Stimulated activated naive CD8-positive, alpha-beta T cell treated with anti-CD3 and anti-CD28 coated beads, Interleukin-15, amount 100 ng/mL, for 72 hours (primary cell): ENCODE data around the gene FAM20B.

Source experiments
- ATAC-seq: fragments of 150-1000 bp; cut with Tn5 transposase; 2 replicates; pipeline ENCODE4 v1.10.0; 2021; ENCODE audit warnings: mild to moderate bottlenecking, moderate library complexity
- DNase-seq, 2 donors: peaks; one replicate each; pipeline ENCODE4 v3.0.0; 2021 to 2022
- H3K27ac Mint-ChIP-seq, 2 donors: one replicate each; pipeline ENCODE4 v1.8.0; 2022; ENCODE audit warnings: mild to moderate bottlenecking in 2 of 2, mixed read lengths in 2 of 2, moderate library complexity in 2 of 2
- H3K27me3 Mint-ChIP-seq: one replicate; pipeline ENCODE4 v1.8.0; 2022; ENCODE audit warnings: mixed read lengths
- H3K4me1 Mint-ChIP-seq: one replicate; pipeline ENCODE4 v1.8.0; 2022; ENCODE audit warnings: mild to moderate bottlenecking, mixed read lengths
- H3K4me3 Mint-ChIP-seq, 2 donors: one replicate each; pipeline ENCODE4 v1.8.0; 2022; ENCODE audit warnings: mild to moderate bottlenecking in 2 of 2, mixed read lengths in 2 of 2, moderate library complexity in 1 of 2
- H3K9me3 Mint-ChIP-seq, 2 donors: one replicate each; pipeline ENCODE4 v1.8.0; 2022; ENCODE audit warnings: mixed read lengths in 2 of 2

FAM20B gene

DNA sequence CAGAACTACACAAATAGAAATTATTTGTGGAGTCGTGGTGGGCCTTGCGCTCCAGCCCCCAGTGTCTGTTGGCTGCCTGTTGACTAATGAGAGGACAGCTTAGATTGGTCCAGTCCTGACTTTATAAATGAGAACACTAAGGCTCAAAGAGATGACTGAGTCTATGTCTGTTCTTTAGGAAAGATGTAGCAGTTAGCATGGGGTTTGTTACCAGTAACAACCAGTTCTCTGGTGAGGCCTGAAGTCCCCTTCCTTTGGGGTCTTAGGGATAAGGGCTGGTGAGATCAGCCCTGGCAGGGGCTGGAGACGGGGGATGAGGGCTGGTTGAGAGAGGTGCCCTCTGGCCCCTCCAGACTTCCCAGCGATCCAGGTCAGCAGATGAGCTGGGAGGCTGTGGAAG is 65.2 kb downstream of the FAM20B start:
- ATAC-seq (no peak), DNase-seq (no peak)
- H3K4me1 Mint-ChIP-seq, result peaks cover 10% of the 10 kb centered on the region
- H3K9me3 Mint-ChIP-seq, result no peaks in the 10 kb centered on the region
- H3K4me3 Mint-ChIP-seq, result no peak overlapping the region
- no peaks in the 10 kb centered on the region for H3K27me3 Mint-ChIP-seq
- peak overlapping the region; percentile 22 to 72 for H3K27ac Mint-ChIP-seq

- H3K9me3 Mint-ChIP-seq, result no peaks in the 10 kb centered on the region
- DNase-seq (no peak), ATAC-seq (no peak)
- H3K4me3 Mint-ChIP-seq, result no peak overlapping the region
- H3K27me3 Mint-ChIP-seq, result no peaks in the 10 kb centered on the region
- no peak overlapping the region for H3K27ac Mint-ChIP-seq
- peaks cover 10% of the 10 kb centered on the region for H3K4me1 Mint-ChIP-seq
Observed at GRCh38 chr1:179091691-179092165, 66.0 kb downstream of the FAM20B start.

- H3K4me3 Mint-ChIP-seq, result no peak overlapping the region
- H3K4me1 Mint-ChIP-seq, result peaks cover 10% of the 10 kb centered on the region
- H3K27me3 Mint-ChIP-seq, result no peaks in the 10 kb centered on the region
- ATAC-seq, result no peak
- DNase-seq, result no peak
- no peaks in the 10 kb centered on the region for H3K9me3 Mint-ChIP-seq
- H3K27ac Mint-ChIP-seq, result no peak overlapping the region
Observed at GRCh38 chr1:179092896-179093461, 67.3 kb downstream of the FAM20B start.

DNA sequence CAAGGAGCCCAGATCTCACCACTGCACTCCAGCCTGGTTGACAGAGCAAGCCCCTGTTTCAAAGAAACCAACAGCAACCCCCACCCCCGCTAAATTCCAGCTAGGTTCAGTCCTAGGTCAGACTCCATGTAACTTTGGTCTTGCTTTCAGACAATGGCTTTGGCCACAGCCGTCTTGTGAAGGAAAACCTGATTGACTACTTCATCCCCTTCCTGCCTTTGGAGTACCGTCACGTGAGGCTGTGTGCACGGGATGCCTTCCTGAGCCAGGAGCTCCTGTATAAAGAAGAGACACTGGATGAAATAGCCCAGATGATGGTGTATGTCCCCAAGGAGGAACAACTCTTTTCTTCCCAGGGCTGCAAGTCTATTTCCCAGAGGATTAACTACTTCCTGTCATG is 69.1 kb downstream of the FAM20B start:
- DNase-seq, result no peak
- H3K4me3 Mint-ChIP-seq, result no peak overlapping the region
- H3K9me3 Mint-ChIP-seq, result no peaks in the 10 kb centered on the region
- peaks cover 6% of the 10 kb centered on the region for H3K4me1 Mint-ChIP-seq
- H3K27ac Mint-ChIP-seq, result no peak overlapping the region
- no peaks in the 10 kb centered on the region for H3K27me3 Mint-ChIP-seq
- no peak for ATAC-seq

DNA sequence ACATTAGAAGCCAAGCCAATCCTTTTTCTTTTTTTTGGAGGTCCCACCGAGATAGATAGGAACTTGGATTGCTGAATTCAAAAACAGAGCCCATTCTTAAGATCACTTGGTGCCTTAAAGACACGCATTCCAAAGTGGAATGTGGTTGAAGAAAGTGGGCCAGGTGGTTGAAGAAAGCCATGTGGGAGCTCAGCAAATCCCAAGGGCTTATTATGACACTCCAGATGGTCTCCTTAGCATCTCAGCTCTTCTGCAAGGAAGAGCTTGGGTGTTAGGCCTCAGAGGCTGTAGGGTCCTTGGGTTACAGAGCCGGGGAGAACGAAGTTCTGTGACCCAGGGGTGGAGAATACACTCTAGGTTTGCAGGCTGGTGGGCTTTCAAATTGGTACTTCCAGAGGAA is 69.7 kb downstream of the FAM20B start:
- H3K27ac Mint-ChIP-seq, result peak overlapping the region in 1 of 2 donors; percentile 16
- no peaks in the 10 kb centered on the region for H3K27me3 Mint-ChIP-seq
- H3K9me3 Mint-ChIP-seq, result no peaks in the 10 kb centered on the region
- H3K4me1 Mint-ChIP-seq, result peaks cover 6% of the 10 kb centered on the region
- H3K4me3 Mint-ChIP-seq, result no peak overlapping the region
- DNase-seq (no peak), ATAC-seq (no peak)

DNA sequence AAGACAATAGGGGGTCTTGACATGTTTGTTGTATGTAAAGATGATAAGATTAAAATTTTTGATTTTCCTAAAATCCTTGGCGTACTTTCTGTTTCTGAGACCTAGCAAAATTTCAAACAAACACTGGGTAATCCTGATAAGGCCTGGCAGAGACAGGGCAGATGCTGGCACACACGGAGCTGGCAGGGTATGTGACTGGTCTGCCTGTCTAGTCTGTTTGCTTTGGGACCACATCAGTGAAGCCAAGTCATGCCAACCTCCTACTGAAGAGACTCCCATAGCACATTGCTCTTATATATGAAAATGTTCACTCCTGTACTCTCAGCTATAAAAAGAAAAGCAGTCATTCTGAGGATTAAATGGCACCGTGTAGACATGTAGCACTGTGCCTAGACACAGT is 70.2 kb downstream of the FAM20B start:
- no peaks in the 10 kb centered on the region for H3K27me3 Mint-ChIP-seq
- peaks cover 6% of the 10 kb centered on the region for H3K4me1 Mint-ChIP-seq
- no peaks in the 10 kb centered on the region for H3K9me3 Mint-ChIP-seq
- ATAC-seq, result no peak
- no peak overlapping the region for H3K27ac Mint-ChIP-seq
- no peak overlapping the region for H3K4me3 Mint-ChIP-seq
- DNase-seq, result no peak

DNA sequence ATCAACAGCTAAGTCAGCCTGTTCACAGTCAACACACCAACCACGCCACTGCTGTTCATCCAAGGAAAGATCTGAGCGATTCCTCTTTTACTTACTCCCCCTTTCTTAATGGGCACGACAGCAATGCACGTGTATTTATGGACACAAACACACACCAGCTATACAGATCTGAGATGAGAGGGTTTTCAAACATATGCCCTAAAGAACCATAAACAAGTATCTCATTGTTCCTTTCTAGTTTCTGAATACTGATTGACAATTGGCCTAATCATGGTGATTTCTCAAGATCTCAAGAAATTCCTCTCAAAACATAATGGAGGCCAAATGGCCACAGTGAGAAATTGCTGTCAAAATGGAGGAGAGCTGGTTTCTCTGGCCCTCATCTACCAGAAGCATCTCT is 74.2 kb downstream of the FAM20B start:
- no peak for DNase-seq

GRCh38 chr1:179101566-179101965 is 75.9 kb downstream of the FAM20B start:
- no peak for ATAC-seq
- Mint-ChIP-seq H3K27ac (no peak overlapping the region), H3K4me3 (no peak overlapping the region), H3K4me1 (no peaks in the 10 kb centered on the region), H3K9me3 (no peaks in the 10 kb centered on the region), H3K27me3 (no peaks in the 10 kb centered on the region)
- no peak for DNase-seq

More for the DNA sequence above, 74.2 kb downstream of the FAM20B start:
- Mint-ChIP-seq H3K4me1 (no peaks in the 10 kb centered on the region), H3K4me3 (no peak overlapping the region), H3K9me3 (no peaks in the 10 kb centered on the region), H3K27ac (no peak overlapping the region), H3K27me3 (no peaks in the 10 kb centered on the region)
- no peak for ATAC-seq

- DNase-seq, result no peak
- no peak for ATAC-seq
- H3K9me3 Mint-ChIP-seq, result no peaks in the 10 kb centered on the region
- H3K4me1 Mint-ChIP-seq, result no peaks in the 10 kb centered on the region
- no peak overlapping the region for H3K27ac Mint-ChIP-seq
- H3K4me3 Mint-ChIP-seq, result no peak overlapping the region
- no peaks in the 10 kb centered on the region for H3K27me3 Mint-ChIP-seq
Observed at GRCh38 chr1:179103999-179104398, 78.3 kb downstream of the FAM20B start.

GRCh38 chr1:179104611-179105250 is 79.0 kb downstream of the FAM20B start:
- DNase-seq (no peak), ATAC-seq (no peak)
- H3K27ac Mint-ChIP-seq, result no peak overlapping the region
- H3K9me3 Mint-ChIP-seq, result no peaks in the 10 kb centered on the region
- no peak overlapping the region for H3K4me3 Mint-ChIP-seq
- no peaks in the 10 kb centered on the region for H3K27me3 Mint-ChIP-seq
- H3K4me1 Mint-ChIP-seq, result no peaks in the 10 kb centered on the region

- H3K4me3 Mint-ChIP-seq, result no peak overlapping the region
- H3K27me3 Mint-ChIP-seq, result no peaks in the 10 kb centered on the region
- H3K27ac Mint-ChIP-seq, result no peak overlapping the region
- ATAC-seq (peak; percentile 40), DNase-seq (no peak)
- H3K4me1 Mint-ChIP-seq, result no peaks in the 10 kb centered on the region
- no peaks in the 10 kb centered on the region for H3K9me3 Mint-ChIP-seq
Observed at GRCh38 chr1:179105393-179105792, 79.7 kb downstream of the FAM20B start.

- Mint-ChIP-seq H3K27ac (no peak overlapping the region), H3K4me1 (no peaks in the 10 kb centered on the region), H3K4me3 (no peak overlapping the region), H3K9me3 (no peaks in the 10 kb centered on the region), H3K27me3 (no peaks in the 10 kb centered on the region)
- DNase-seq, result no peak
- ATAC-seq, result no peak
Observed at GRCh38 chr1:179107706-179108629, 82.3 kb downstream of the FAM20B start.

- DNase-seq, result no peak
- Mint-ChIP-seq H3K4me3 (no peak overlapping the region), H3K27ac (peak overlapping the region in 1 of 2 donors; percentile 36), H3K4me1 (no peaks in the 10 kb centered on the region), H3K27me3 (no peaks in the 10 kb centered on the region), H3K9me3 (no peaks in the 10 kb centered on the region)
- no peak for ATAC-seq
Observed at GRCh38 chr1:179108644-179109043, 83.0 kb downstream of the FAM20B start.

- no peak overlapping the region for H3K4me3 Mint-ChIP-seq
- no peak for ATAC-seq
- H3K27ac Mint-ChIP-seq, result no peak overlapping the region
- no peaks in the 10 kb centered on the region for H3K9me3 Mint-ChIP-seq
- H3K27me3 Mint-ChIP-seq, result no peaks in the 10 kb centered on the region
- H3K4me1 Mint-ChIP-seq, result no peaks in the 10 kb centered on the region
- no peak for DNase-seq
Observed at GRCh38 chr1:179115181-179115580, 89.5 kb downstream of the FAM20B start.

- H3K9me3 Mint-ChIP-seq, result no peaks in the 10 kb centered on the region
- H3K4me3 Mint-ChIP-seq, result no peak overlapping the region
Observed at GRCh38 chr1:179119513-179119912, 93.8 kb downstream of the FAM20B start.

GRCh38 chr1:179120736-179121135 is 95.0 kb downstream of the FAM20B start:
- H3K9me3 Mint-ChIP-seq, result no peaks in the 10 kb centered on the region
- no peak overlapping the region for H3K27ac Mint-ChIP-seq
- H3K27me3 Mint-ChIP-seq, result no peaks in the 10 kb centered on the region
- no peaks in the 10 kb centered on the region for H3K4me1 Mint-ChIP-seq
- no peak overlapping the region for H3K4me3 Mint-ChIP-seq
- DNase-seq (no peak), ATAC-seq (no peak)

More at GRCh38 chr1:179119513-179119912, 93.8 kb downstream of the FAM20B start:
- Mint-ChIP-seq H3K27me3 (no peaks in the 10 kb centered on the region), H3K4me1 (no peaks in the 10 kb centered on the region), H3K27ac (no peak overlapping the region)
- DNase-seq, result no peak
- ATAC-seq, result no peak
